ENCODE data around the gene PPP1R3G. TPM values are rescaled to one million over a fixed set of nuclear protein-coding genes. Genes with fewer than 3 reads are reported as not detected.

Gene PPP1R3G
- total and polyA plus RNA-seq, 3 donors from 2014 or later: 0.55 to 1.3 (median 0.93) TPM

- no peaks in the 10 kb centered on the region for H3K4me1 ChIP-seq
- no peak overlapping the region for H3K4me3 ChIP-seq
- TF ChIP-seq CTCF (IDR thresholded peaks at IDR 0.05): no peak
- no peak for TF ChIP-seq POLR2A (IDR thresholded peaks at IDR 0.05)
- H3K36me3 ChIP-seq (ENCODE audit: low read depth, missing control alignments): no peaks in the 10 kb centered on the region
- no peak overlapping the region for H3K27ac ChIP-seq
- WGBS, 2 donors: 81 to 100% methylated on average over 3 of the region's 3 CpGs
- H3K27me3 ChIP-seq: no peaks in the 10 kb centered on the region
- H3K9me3 ChIP-seq: no peaks in the 10 kb centered on the region
- DNase-seq: no peak
- intact Hi-C loops (cut with DNase I; ENCODE audit: low total_unique reads): no loop called here
These were observed 40.3 kb upstream of the PPP1R3G start for GRCh38 chr6:5044866-5045265.

- H3K4me1 ChIP-seq: no peaks in the 10 kb centered on the region
- WGBS, 2 donors: 86 to 89% methylated on average over 8 of the region's 8 CpGs
- no peak for DNase-seq
- TF ChIP-seq CTCF (IDR thresholded peaks at IDR 0.05) (no peak), POLR2A (IDR thresholded peaks at IDR 0.05) (no peak)
- no peaks in the 10 kb centered on the region for H3K27me3 ChIP-seq
- no peaks in the 10 kb centered on the region for H3K36me3 ChIP-seq (ENCODE audit: low read depth, missing control alignments)
- intact Hi-C loops (cut with DNase I; ENCODE audit: low total_unique reads): no loop called here
- H3K27ac ChIP-seq: no peak overlapping the region
- no peak overlapping the region for H3K4me3 ChIP-seq
- no peaks in the 10 kb centered on the region for H3K9me3 ChIP-seq
These were observed 39.7 kb upstream of the PPP1R3G start for GRCh38 chr6:5045416-5045815.

GRCh38 chr6:5046430-5046829, 38.7 kb upstream of the PPP1R3G start:
- WGBS, 2 donors: 95 to 96% methylated on average over 9 of the region's 9 CpGs
- Histone ChIP-seq H3K27me3 (no peaks in the 10 kb centered on the region), H3K4me3 (no peak overlapping the region), H3K4me1 (no peaks in the 10 kb centered on the region), H3K9me3 (no peaks in the 10 kb centered on the region), H3K27ac (no peak overlapping the region), H3K36me3 (ENCODE audit: low read depth, missing control alignments) (no peaks in the 10 kb centered on the region)
- TF ChIP-seq POLR2A (IDR thresholded peaks at IDR 0.05): no peak
- no peak for TF ChIP-seq CTCF (IDR thresholded peaks at IDR 0.05)
- intact Hi-C loops (cut with DNase I; ENCODE audit: low total_unique reads): no loop called here
- no peak for DNase-seq

- intact Hi-C loops (cut with DNase I; ENCODE audit: low total_unique reads): no loop called here
- TF ChIP-seq CTCF (IDR thresholded peaks at IDR 0.05) (no peak), POLR2A (IDR thresholded peaks at IDR 0.05) (no peak)
- 94 to 96% methylated on average over 2 of the region's 2 CpGs for WGBS, 2 donors
- DNase-seq: no peak
- no peaks in the 10 kb centered on the region for H3K4me1 ChIP-seq
- H3K9me3 ChIP-seq: no peaks in the 10 kb centered on the region
- H3K27ac ChIP-seq: no peak overlapping the region
- no peak overlapping the region for H3K4me3 ChIP-seq
- H3K27me3 ChIP-seq: no peaks in the 10 kb centered on the region
- H3K36me3 ChIP-seq (ENCODE audit: low read depth, missing control alignments): no peaks in the 10 kb centered on the region
These were observed 35.1 kb upstream of the PPP1R3G start for GRCh38 chr6:5050009-5050408.

- intact Hi-C loops (cut with DNase I; ENCODE audit: low total_unique reads): no loop called here
- Histone ChIP-seq H3K36me3 (ENCODE audit: low read depth, missing control alignments) (no peaks in the 10 kb centered on the region), H3K4me3 (no peak overlapping the region), H3K27me3 (no peaks in the 10 kb centered on the region), H3K4me1 (no peaks in the 10 kb centered on the region), H3K9me3 (no peaks in the 10 kb centered on the region), H3K27ac (no peak overlapping the region)
- no peak for DNase-seq
- WGBS, 2 donors: 87 to 100% methylated on average over 1 of the region's 1 CpG
- TF ChIP-seq POLR2A (IDR thresholded peaks at IDR 0.05) (no peak), CTCF (IDR thresholded peaks at IDR 0.05) (no peak)
These were observed 33.7 kb upstream of the PPP1R3G start for GRCh38 chr6:5051394-5051793.

Measured in testis (tissue), 3 donors.